Astrocyte (in vitro differentiated cells and primary cell): ENCODE results near the gene ZBED5.

Source experiments
- CTCF ChIP-seq: IDR thresholded peaks from 2 replicates; pipeline ENCODE4 v1.5.1; 2011; ENCODE audit warnings: low read depth, mild to moderate bottlenecking, inconsistent platforms, low read length, moderate library complexity; ENCODE audit not compliant: insufficient read depth
- EZH2 ChIP-seq: IDR thresholded peaks from 2 replicates; pipeline ENCODE4 v1.6.1; 2012; ENCODE audit warnings: mild to moderate bottlenecking, low read length, inconsistent platforms; ENCODE audit not compliant: insufficient read depth

- TF ChIP-seq CTCF (no peak), EZH2 (no peak)
Measured at GRCh38 chr11:10881892-10882291, 24.0 kb upstream of the ZBED5 start.
